HCT116 (cell line): ENCODE data around the gene STK24. TPM values are rescaled to one million over a fixed set of nuclear protein-coding genes. Genes with fewer than 3 reads are reported as not detected.

Experiments used
- ATAC-seq: fragments of 200-7000 bp; cut with Tn5 transposase; 2 replicates; pipeline ENCODE4 v1.9.1; 2020; ENCODE audit warnings: mild to moderate bottlenecking, moderate library complexity
- BruUV-seq: library from RNA; stranded (reverse); fragments of 400-500 nt; replicated peaks from 2 replicates; lab custom pipeline; 2021; lab: Mats Ljungman, UMichigan
- CTCF ChIA-PET: fragments of 300-600 bp; sonication (Branson Sonifier 250); formaldehyde crosslinking; loops from one replicate; lab custom pipeline; 2021; ENCODE audit warnings: antibody characterized with exemption; lab: Charles Lee
- POLR2A ChIA-PET: fragments of 300-600, 350-600 bp; sonication (Branson Sonifier 250); formaldehyde crosslinking; loops from one replicate; lab custom pipeline; 2021; ENCODE audit warnings: antibody characterized with exemption; lab: Charles Lee
- RAD21 ChIA-PET, 2 experiments: fragments of 300-600 bp; sonication (Branson Sonifier 250); formaldehyde crosslinking; loops; one replicate each; lab custom pipeline; 2023; ENCODE audit warnings: low total read pairs in 2 of 2; ENCODE audit not compliant: uncharacterized antibody in 2 of 2, unreplicated experiment in 2 of 2, low non-redundant PET in 1 of 2; lab: Charles Lee
- DNase-seq: peaks from one replicate; pipeline ENCODE4 v3.0.0-alpha.2; 2010; ENCODE audit warnings: low read depth, low spot score
- H2AFZ ChIP-seq: fragments of 200-600 bp; shearing (Covaris generic), sonication (generic); 2 replicates; pipeline ENCODE4 v1.6.1; 2017; ENCODE audit warnings: low read depth, mixed run types, mixed read lengths, antibody characterized with exemption, low read length; ENCODE audit not compliant: poor library complexity, severe bottlenecking
- H3K27ac ChIP-seq: 2 replicates; pipeline ENCODE4 v1.5.1; 2012; ENCODE audit warnings: low read depth, low read length
- H3K27me3 ChIP-seq: fragments of 200-600 bp; sonication (generic); 2 replicates; pipeline ENCODE4 v1.6.1; 2016; ENCODE audit warnings: mixed run types, low read length, mixed read lengths; ENCODE audit not compliant: insufficient read depth
- H3K36me3 ChIP-seq, 2 experiments: fragments of 200-500 bp in 1 of 2; fragments of 200-600 bp in 1 of 2; sonication (Bioruptor generic) in 1 of 2; sonication (generic) in 1 of 2; 2 replicates each; pipeline versions ENCODE4 v1.5.1 to v1.6.1; 2014 to 2016; ENCODE audit warnings: low read length in 2 of 2, inconsistent platforms in 1 of 2, mixed read lengths in 1 of 2, mixed run types in 1 of 2; ENCODE audit not compliant: insufficient read depth in 2 of 2, control insufficient read depth in 1 of 2
- H3K4me1 ChIP-seq, 2 experiments: fragments of 200-600 bp in 1 of 2; sonication (generic) in 1 of 2; 2 replicates each; pipeline versions ENCODE4 v1.5.1 to v1.6.1; 2012 to 2017; ENCODE audit warnings: low read length in 2 of 2, inconsistent platforms in 1 of 2, mild to moderate bottlenecking in 1 of 2, mixed read lengths in 1 of 2, mixed run types in 1 of 2, moderate library complexity in 1 of 2; ENCODE audit not compliant: insufficient read depth in 2 of 2, control insufficient read depth in 1 of 2
- H3K4me2 ChIP-seq: fragments of 200-600 bp; sonication (generic); 2 replicates; pipeline ENCODE4 v1.6.1; 2017; ENCODE audit warnings: mixed run types, low read length, mixed read lengths
- H3K4me3 ChIP-seq, 2 experiments: fragments of 200-600 bp in 1 of 2; sonication (generic) in 1 of 2; replicated peaks in 1 of 2; 2 replicates each; pipeline ENCODE4 v1.5.1; 2011 to 2016; ENCODE audit warnings: low read length in 2 of 2, control low read depth in 1 of 2, low read depth in 1 of 2, mild to moderate bottlenecking in 1 of 2, mixed read lengths in 1 of 2, mixed run types in 1 of 2
- H3K79me2 ChIP-seq: fragments of 200-600 bp; sonication (generic); 2 replicates; pipeline ENCODE4 v1.6.1; 2017; ENCODE audit warnings: mild to moderate bottlenecking, mixed run types, low read length, moderate library complexity, mixed read lengths; ENCODE audit not compliant: insufficient read depth
- H3K9ac ChIP-seq: fragments of 200-600 bp; sonication (generic); 2 replicates; pipeline ENCODE4 v1.6.1; 2016; ENCODE audit warnings: low read length, mixed read lengths
- H3K9me2 ChIP-seq: fragments of 200-600 bp; sonication (generic), shearing (Covaris generic); 2 replicates; pipeline ENCODE4 v1.6.1; 2017; ENCODE audit warnings: mixed run types, mild to moderate bottlenecking, moderate library complexity; ENCODE audit not compliant: insufficient read depth
- H3K9me3 ChIP-seq, 2 experiments: fragments of 200-500 bp in 1 of 2; fragments of 200-600 bp in 1 of 2; sonication (Bioruptor generic) in 1 of 2; sonication (generic) in 1 of 2; 2 replicates each; pipeline ENCODE4 v1.6.1; 2014 to 2017; ENCODE audit warnings: low read length in 2 of 2, mixed read lengths in 2 of 2, inconsistent platforms in 1 of 2, low read depth in 1 of 2, mild to moderate bottlenecking in 1 of 2, mixed run types in 1 of 2, moderate library complexity in 1 of 2; ENCODE audit not compliant: control insufficient read depth in 1 of 2, insufficient read depth in 1 of 2
- H4K20me1 ChIP-seq: fragments of 200-600 bp; sonication (generic), shearing (Covaris generic); 2 replicates; pipeline ENCODE4 v1.6.1; 2017; ENCODE audit warnings: mixed run types, mild to moderate bottlenecking, moderate library complexity; ENCODE audit not compliant: insufficient read depth
- CBX3 ChIP-seq: IDR thresholded peaks from 2 replicates; pipeline ENCODE4 v1.6.1; 2012; ENCODE audit warnings: low read depth
- CEBPB ChIP-seq: IDR thresholded peaks from 2 replicates; pipeline ENCODE4 v1.6.1; 2012; ENCODE audit warnings: low read depth
- EGR1 ChIP-seq: IDR thresholded peaks from 2 replicates; pipeline ENCODE4 v1.6.1; 2012; ENCODE audit warnings: low read depth
- ELF1 ChIP-seq: IDR thresholded peaks from 2 replicates; pipeline ENCODE4 v1.6.1; 2012; ENCODE audit warnings: low read depth, borderline replicate concordance
- JUND ChIP-seq: IDR thresholded peaks from 2 replicates; pipeline ENCODE4 v1.6.1; 2012
- MAX ChIP-seq: IDR thresholded peaks from 2 replicates; pipeline ENCODE4 v1.6.1; 2012
- POLR2AphosphoS5 ChIP-seq: IDR thresholded peaks from 2 replicates; pipeline ENCODE4 v1.6.1; 2011; ENCODE audit warnings: mild to moderate bottlenecking, low read depth, low read length, moderate library complexity
- RAD21 ChIP-seq: IDR thresholded peaks from 2 replicates; pipeline ENCODE4 v1.6.1; 2012; ENCODE audit warnings: low read depth, mild to moderate bottlenecking
- REST ChIP-seq: IDR thresholded peaks from 2 replicates; pipeline ENCODE4 v1.6.1; 2012; ENCODE audit warnings: low read depth
- SIN3A ChIP-seq: IDR thresholded peaks from 2 replicates; pipeline ENCODE4 v1.6.1; 2012; ENCODE audit warnings: low read depth
- SP1 ChIP-seq: IDR thresholded peaks from 2 replicates; pipeline ENCODE4 v1.6.1; 2012; ENCODE audit warnings: low read depth
- SRF ChIP-seq: IDR thresholded peaks from 2 replicates; pipeline ENCODE4 v1.6.1; 2012; ENCODE audit warnings: low read depth
- TCF7L2 ChIP-seq: IDR thresholded peaks from 2 replicates; pipeline ENCODE4 v1.7.0; 2011; ENCODE audit warnings: borderline replicate concordance, inconsistent platforms; ENCODE audit not compliant: insufficient read depth, insufficient read length; ENCODE audit errors: extremely low read depth
- ZFX ChIP-seq: fragments of 450-650 bp; IDR thresholded peaks from 2 replicates; pipeline ENCODE4 v1.6.1; 2017
- ZNF274 ChIP-seq: fragments of 200-500 bp; sonication (Bioruptor generic); IDR thresholded peaks from 2 replicates; pipeline ENCODE4 v1.6.1; 2014; ENCODE audit warnings: mild to moderate bottlenecking, low read depth, low read length, inconsistent platforms
- intact Hi-C: fragments of 100-400 bp; cut with micrococcal nuclease; formaldehyde crosslinking; loops from 2 replicates; pipeline ENCODE4 v1.10.0; 2022
- total RNA-seq: library from RNA; stranded (reverse); gene quantifications from one replicate; pipeline ENCODE4 v1.2.1, GENCODE V29; 2021; ENCODE audit not compliant: unreplicated experiment
- TF ChIP-seq, protein P1 (sequence below): IDR thresholded peaks from 2 replicates; pipeline ENCODE4 v1.6.1; 2011; ENCODE audit warnings: mild to moderate bottlenecking, low read length, moderate library complexity; ENCODE audit not compliant: insufficient replicate concordance; ENCODE audit errors: extremely low read depth
- TF ChIP-seq, protein P2 (sequence below), 3 experiments: fragments of 200-600 bp in 1 of 3; sonication (generic) in 1 of 3; IDR thresholded peaks in 2 of 3; conservative IDR thresholded peaks in 1 of 3; 2 replicates each; pipeline ENCODE4 v1.5.1; 2012 to 2017; ENCODE audit warnings: low read depth in 2 of 3, low read length in 2 of 3, antibody characterized with exemption in 1 of 3, borderline replicate concordance in 1 of 3, control low read depth in 1 of 3, mild to moderate bottlenecking in 1 of 3, mixed read lengths in 1 of 3, mixed run types in 1 of 3, moderate library complexity in 1 of 3; ENCODE audit not compliant: insufficient read depth in 1 of 3

The STK24 gene
- total RNA-seq, 1 experiment from 2014 or later: 137 TPM

DNA sequence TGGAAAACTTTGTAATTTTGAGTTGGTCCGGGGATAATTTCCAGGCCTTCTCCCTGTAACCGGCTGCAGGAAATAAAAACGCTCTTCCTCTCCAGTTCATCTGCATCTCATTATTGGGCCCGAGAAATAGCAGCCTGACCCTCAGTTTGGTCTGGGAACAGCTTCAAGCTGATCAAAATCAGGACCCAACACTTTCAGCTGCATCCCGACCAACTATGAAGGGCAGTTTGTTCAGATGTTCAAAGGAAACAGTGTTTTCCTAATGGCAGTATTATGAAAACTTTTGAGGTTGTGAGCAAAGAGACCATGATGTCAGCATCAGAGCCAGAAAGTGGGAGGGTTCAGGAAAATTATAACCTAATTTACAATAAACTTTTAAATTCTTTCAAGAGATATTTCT, 35.7 kb downstream of the STK24 start (continued):
- TF ChIP-seq RAD21 (no peak), EGR1 (no peak), TCF7L2 (no peak)
- TF ChIP-seq, all 23 proteins: peak for 0

DNA sequence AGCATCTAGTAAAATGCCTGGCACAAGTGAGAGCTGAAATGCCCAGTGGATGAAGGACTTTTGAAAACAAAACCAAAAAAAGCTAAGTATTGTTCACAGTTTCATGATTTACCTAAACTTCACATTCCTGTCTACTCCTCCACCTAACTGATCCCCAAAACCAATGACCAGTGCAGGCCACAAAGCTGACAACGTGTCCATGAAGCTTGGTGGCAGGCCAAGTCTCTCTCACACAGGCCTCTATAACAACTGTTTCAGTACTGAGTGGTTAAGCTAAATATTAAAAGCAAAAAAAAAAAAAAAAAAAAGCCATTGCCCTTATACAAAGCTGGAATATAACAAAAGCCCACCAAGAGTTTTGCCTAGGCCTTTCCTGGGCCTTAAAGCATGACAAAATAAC, 36.4 kb downstream of the STK24 start:
- TF ChIP-seq CBX3 (no peak), SIN3A (no peak), SP1 (no peak), SRF (no peak), ELF1 (no peak), MAX (no peak), CEBPB (no peak), TCF7L2 (no peak), JUND (no peak), ZNF274 (no peak), REST (no peak), ZFX (no peak), POLR2AphosphoS5 (no peak), EGR1 (no peak)
- TF ChIP-seq, protein P1, sequence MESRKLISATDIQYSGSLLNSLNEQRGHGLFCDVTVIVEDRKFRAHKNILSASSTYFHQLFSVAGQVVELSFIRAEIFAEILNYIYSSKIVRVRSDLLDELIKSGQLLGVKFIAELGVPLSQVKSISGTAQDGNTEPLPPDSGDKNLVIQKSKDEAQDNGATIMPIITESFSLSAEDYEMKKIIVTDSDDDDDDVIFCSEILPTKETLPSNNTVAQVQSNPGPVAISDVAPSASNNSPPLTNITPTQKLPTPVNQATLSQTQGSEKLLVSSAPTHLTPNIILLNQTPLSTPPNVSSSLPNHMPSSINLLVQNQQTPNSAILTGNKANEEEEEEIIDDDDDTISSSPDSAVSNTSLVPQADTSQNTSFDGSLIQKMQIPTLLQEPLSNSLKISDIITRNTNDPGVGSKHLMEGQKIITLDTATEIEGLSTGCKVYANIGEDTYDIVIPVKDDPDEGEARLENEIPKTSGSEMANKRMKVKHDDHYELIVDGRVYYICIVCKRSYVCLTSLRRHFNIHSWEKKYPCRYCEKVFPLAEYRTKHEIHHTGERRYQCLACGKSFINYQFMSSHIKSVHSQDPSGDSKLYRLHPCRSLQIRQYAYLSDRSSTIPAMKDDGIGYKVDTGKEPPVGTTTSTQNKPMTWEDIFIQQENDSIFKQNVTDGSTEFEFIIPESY: no peak
- TF ChIP-seq, protein P2, sequence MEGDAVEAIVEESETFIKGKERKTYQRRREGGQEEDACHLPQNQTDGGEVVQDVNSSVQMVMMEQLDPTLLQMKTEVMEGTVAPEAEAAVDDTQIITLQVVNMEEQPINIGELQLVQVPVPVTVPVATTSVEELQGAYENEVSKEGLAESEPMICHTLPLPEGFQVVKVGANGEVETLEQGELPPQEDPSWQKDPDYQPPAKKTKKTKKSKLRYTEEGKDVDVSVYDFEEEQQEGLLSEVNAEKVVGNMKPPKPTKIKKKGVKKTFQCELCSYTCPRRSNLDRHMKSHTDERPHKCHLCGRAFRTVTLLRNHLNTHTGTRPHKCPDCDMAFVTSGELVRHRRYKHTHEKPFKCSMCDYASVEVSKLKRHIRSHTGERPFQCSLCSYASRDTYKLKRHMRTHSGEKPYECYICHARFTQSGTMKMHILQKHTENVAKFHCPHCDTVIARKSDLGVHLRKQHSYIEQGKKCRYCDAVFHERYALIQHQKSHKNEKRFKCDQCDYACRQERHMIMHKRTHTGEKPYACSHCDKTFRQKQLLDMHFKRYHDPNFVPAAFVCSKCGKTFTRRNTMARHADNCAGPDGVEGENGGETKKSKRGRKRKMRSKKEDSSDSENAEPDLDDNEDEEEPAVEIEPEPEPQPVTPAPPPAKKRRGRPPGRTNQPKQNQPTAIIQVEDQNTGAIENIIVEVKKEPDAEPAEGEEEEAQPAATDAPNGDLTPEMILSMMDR (IDR thresholded peaks at IDR 0.05 in 2 of 3, conservative IDR thresholded peaks at IDR 0.05 in 1 of 3; ENCODE audit: borderline replicate concordance in 1 of 3, insufficient read depth in 1 of 3, low read depth in 2 of 3, low read length in 2 of 3): no peak
- DNase-seq (no peak), ATAC-seq (no peak)
- CTCF ChIA-PET: interaction anchor here (1.1 kb wide), 1 partner anchor 113 kb away, joined by 4 read pairs; no protein-coding TSS in a partner anchor
- Histone ChIP-seq H3K79me2 (peaks cover 99% of the 10 kb centered on the region), H3K27me3 (no peaks in the 10 kb centered on the region), H3K36me3 (no peaks in the 10 kb centered on the region), H3K9me3 (no peaks in the 10 kb centered on the region), H3K9me2 (no peaks in the 10 kb centered on the region), H3K4me1 (peaks cover 0 to 21% of the 10 kb centered on the region in 2 experiments; a peak in 2 of 4 replicates), H3K4me2 (no peak overlapping the region), H3K4me3 (no peak overlapping the region), H2AFZ (no peak overlapping the region), H3K9ac (no peak overlapping the region), H4K20me1 (peaks cover 24% of the 10 kb centered on the region; the same call in 1 of the 2 replicates), H3K27ac (no peak overlapping the region)
- POLR2A ChIA-PET: interaction anchor here (1.5 to 1.6 kb wide), 2 partner anchors 11 to 17 kb away, joined by 3 to 4 read pairs; no protein-coding TSS in a partner anchor
- no TSS peak for BruUV-seq
- RAD21 ChIA-PET: no interaction called here
- intact Hi-C loops: no loop called here
